Activated CD4-positive, alpha-beta T cell treated with anti-CD3 and anti-CD28 coated beads, Interleukin-2, amount 50 U/mL, for 1 hour (primary cell): ENCODE measurements around the gene RHBDL1.

Experiments
- DNase-seq: peaks from one replicate; pipeline ENCODE4 v3.0.0-alpha.2; 2020

The RHBDL1 gene

DNA sequence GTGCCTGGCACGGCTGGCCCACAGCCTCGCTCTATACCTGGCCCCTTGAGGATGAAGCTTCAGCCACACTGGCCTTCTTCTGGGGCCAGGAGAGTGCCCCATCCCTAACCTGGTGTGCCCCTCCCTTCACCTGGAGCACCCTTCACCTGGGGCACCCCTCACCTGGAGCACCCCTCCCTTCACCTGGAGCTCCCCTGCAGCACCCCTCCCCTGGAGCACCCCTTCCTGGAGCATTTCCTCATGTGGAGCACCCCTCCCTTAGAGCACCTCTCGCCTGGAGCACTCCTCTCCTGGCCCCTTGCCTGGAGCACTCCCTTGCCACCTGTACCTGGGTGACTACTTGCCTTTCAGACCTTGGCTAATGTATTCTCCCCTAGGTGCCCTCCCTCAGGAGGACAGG is 32.5 kb downstream of the RHBDL1 start:
- DNase-seq: no peak

DNA sequence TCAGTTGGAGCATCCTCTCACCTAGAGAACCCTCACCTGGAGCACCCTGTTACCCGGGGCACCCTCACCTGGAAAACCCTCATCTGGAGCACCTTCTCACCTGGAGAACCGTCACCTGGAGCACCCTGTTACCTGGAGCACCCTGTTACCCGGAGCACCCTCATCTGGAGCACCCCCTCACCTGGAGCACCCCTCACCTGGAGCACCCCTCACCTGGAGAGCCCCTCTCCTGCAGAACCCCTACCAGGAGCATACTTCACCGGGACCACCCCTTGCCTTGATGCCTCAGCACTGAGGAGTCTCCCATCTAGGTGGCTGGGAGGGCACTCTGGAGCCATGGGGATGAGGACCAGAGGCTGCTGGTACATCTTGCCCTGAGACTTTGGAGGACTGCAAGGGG is 33.5 kb downstream of the RHBDL1 start:
- no peak for DNase-seq

DNA sequence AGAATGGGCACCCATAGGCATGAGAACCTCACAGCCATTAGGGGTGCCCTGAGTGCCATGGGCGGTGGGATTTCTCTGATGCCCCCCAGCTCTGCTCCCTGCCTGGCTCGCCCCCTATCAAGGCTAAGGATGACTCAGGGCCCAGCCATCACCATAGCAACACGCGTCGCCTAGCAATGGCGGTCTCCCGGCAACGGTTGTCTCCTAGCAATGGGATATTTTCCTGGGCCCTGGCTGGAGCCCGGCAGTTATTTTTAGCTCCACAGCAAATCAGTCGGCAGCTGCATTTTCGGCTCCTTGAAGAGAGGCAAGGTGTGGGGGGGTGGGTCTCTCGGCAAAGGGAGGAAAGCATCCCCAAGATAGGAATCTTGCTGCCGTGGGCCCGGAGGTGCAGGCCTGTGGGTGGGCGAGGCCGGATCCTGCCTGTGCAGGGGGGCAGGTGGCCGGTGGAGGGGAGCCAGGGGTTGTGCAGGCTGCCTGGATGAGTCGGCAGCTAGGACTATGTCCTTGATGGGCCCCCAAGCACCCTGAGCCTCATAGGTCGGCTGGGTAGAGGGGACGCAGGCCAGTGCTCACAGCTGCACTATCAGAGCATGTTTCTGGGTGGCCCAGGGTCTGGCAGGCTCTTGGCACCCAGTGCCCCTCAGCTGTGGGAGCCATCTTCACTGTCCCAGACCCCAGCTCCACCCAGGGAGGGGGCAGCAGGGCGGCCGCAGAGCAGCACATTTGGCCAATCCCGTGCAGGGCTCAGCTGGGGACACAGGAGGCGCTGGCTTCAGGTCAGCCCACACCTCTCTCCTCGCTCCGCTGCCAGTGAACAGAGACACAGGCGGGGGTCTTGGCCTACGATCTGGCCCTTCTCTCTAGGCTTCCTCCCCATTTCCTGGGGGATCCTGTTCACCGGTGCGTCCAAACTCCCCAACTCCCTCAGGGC is 34.4 kb downstream of the RHBDL1 start:
- DNase-seq: no peak

DNA sequence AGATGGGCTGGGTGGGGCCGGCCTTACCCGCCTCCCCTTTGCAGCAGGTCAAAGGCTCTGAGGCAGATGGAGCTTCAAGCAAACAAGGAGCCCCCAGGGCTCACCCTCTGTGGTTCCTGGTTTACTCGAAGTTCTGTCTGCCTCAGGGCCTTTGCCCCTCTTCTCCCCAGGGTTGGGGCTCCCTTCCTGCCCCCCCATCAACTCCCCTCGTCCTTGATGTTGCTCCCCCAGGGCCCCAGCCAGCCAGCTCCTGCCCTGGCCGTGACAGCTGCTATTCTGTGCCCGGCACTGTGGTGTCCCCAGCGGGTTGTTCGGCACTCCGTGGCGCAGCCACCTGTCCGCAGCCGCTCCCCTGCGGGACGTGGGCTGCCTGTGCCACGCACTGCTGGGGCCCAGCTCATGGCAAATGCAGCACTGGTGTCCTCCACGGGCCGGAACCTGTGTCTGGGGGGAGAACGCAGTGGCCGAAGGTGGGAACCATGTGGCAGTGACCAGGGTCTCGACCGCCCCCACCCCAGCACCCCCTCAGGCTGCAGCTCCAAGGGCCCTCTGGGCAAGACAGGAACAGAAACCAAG is 35.1 kb downstream of the RHBDL1 start:
- DNase-seq: no peak

DNA sequence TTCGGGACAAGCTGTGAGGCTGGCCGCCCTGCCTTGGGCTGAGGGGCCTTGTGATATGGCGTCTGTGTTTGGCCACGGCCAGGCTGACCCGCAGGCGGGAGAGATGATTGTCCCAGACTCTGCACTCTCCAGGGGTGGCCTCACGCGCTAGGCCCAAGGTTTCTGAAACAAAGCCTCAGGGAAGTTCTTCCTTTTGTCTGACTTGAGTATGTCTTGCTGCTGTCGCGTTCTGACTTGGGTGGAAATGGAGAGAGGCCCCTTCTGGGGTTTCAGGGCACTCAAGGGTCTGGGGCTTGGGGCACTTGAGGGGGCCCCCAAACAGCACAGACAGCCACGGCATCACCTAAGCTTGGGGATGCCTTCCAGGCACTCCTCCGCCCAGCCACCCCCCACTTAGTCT is 35.6 kb downstream of the RHBDL1 start:
- no peak for DNase-seq

DNA sequence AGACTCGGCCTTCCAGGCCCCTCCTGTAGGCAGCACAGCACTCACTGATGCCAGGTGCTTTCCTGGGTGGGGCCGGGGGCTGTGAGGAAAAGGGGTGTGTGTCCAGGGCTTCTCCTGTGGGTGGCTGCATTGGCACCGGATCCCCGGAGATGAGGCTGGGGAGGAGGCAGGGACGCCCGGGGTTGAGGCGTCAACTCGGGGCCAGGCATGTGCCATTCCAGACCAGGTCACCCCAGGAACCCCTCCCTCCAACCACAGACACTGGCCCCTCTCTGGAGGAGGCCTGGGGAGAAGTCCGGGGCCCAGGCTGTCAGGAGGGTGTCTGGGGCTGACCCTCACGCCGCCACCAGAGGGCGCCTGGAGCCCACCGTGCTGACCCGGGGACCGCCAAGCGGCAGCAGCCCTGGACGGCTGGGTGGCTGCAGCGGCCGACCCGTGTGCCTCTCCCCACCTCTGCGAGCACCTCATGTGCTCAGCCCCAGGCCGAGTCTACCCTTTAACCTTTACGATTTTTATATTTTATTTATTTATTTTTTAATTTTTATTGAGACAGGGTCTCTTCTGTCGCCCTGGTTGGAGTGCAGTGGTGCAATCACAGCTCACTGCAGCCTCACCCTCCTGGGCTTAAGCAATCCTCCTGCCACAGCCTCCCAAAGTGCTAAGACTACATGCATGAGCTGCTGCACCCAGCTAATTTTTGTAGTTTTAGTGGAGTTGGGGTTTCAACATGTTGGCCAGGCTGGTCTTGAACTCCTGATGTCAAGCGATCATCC is 36.3 kb downstream of the RHBDL1 start:
- peak; percentile 80 for DNase-seq

DNA sequence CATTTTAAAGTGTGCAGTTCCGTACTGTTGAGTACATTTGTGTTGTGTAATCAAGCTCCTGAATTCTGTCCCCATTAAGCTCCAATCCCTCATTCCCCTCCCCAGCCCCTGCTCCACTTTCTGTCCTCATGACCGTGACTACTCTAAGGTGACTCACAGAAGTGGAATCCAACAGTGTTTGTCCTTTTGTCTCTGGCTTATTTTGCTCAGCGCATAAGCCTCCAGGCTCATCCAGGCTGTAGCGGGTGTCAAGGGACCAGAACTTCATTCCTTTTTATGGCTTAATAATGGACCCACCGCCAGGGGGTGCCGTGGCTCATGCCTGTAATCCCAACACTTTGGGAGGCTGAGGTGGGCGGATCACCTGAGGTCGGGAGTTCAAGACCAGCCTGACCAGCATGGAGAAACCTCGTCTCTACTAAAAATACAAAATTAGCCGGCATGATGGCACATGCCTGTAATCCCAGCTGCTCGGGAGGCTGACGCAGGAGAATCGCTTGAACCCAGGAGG is 37.3 kb downstream of the RHBDL1 start:
- peak; percentile 45 for DNase-seq

DNA sequence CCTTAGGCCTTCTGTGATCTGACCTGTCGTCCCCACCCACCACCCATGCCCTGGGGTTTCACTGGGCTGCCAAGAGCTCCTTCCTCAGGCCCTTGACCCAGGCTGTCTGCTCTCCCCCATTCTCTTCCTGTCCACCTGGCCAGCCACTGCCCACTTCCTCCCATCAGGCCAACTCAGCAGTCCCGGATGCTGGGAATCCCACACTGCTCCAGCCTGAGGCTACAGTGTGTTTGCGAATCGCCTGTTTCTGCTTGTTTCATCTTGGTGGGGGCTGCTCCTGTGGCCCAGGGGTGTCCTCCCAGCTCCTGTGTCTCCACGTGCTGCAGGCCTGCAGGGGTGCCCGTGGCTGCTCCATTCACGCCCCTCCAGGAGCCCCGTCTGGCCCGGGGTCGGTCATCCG is 38.6 kb downstream of the RHBDL1 start:
- no peak for DNase-seq

DNA sequence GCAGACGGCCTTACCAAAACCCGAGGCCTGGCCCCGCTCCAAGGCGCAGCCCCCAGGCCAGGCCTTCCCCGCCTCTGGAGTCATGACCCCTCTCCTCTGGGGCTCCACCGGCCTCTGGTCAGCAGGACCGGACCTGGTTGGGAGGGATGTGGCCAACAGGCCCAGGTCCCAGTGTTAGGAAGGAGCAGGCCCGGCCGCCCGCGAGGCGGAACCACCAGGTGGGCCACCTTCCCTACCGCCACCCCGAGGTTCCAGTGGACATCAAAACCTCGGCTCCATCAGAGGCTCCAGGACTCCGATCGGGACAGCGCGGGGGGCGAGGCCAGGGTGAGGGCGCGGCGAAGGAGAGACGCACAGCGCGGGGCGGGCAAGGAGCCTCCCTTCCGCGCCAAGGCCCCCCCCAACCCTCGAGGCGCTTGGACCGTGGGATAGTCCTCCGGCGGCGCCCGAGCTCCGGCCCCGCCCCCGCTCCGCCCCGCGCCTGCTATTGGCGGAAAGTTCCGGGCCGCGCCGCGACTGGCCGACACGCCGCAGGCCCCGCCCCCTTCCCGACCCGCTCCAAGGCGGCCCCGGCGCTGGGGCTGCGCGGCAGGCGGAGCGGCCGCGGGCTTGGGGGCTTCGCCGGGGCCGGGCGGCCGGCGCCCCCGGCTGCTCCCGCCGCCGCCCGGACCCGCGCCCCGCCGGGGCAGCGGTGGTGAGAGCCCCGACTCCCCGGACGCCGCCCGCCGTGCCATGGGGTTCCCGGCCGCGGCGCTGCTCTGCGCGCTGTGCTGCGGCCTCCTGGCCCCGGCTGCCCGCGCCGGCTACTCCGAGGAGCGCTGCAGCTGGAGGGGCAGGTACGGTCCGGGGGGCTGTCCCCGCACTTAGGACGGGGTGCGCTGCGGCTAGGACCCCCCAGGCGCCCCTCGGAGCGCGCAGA is 39.3 kb downstream of the RHBDL1 start, which contains the start of gene METRN:
Gene METRN (plus strand): TSS at position 561 of the 919 bp plus-strand sequence. CDS start 172 bp downstream, at position 733.
- peak; percentile 88 for DNase-seq

DNA sequence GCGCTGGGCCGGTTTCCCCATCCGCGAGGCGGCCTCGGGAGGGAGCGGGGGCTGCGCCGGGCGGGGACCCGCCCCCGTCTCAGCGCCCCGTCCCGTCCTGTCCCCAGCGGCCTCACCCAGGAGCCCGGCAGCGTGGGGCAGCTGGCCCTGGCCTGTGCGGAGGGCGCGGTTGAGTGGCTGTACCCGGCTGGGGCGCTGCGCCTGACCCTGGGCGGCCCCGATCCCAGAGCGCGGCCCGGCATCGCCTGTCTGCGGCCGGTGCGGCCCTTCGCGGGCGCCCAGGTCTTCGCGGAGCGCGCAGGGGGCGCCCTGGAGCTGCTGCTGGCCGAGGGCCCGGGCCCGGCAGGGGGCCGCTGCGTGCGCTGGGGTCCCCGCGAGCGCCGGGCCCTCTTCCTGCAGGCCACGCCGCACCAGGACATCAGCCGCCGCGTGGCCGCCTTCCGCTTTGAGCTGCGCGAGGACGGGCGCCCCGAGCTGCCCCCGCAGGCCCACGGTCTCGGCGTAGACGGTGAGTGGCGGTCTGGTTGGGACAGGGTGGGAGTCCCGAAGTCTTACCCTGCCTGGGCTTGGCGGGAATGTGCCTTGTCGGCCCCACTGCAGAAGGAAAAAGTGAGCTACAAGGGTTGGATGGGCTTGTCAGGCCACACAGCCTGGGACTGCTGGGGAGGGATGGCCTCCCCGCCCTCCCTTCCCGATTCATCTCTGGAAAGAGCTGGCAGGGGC is 40.2 kb downstream of the RHBDL1 start:
- DNase-seq: no peak

DNA sequence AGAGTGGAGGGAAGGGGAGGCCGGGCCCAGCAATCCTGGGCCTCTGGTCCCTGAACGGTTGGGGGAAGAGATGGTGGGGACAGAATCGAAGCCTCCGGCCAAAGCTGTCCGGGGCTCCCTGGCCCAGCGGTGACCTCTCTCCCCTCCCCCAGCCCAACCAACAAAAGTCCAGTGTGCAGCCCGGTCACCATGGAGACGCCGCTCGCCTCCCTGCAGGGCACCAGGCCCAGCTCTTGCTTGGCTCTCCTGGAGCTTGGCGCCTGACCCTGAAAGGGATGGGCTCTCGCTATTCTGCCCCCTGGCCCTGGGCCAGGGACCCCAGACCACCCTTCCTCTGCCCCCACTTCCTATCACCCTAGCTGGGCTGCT is 40.7 kb downstream of the RHBDL1 start:
- DNase-seq: no peak

DNA sequence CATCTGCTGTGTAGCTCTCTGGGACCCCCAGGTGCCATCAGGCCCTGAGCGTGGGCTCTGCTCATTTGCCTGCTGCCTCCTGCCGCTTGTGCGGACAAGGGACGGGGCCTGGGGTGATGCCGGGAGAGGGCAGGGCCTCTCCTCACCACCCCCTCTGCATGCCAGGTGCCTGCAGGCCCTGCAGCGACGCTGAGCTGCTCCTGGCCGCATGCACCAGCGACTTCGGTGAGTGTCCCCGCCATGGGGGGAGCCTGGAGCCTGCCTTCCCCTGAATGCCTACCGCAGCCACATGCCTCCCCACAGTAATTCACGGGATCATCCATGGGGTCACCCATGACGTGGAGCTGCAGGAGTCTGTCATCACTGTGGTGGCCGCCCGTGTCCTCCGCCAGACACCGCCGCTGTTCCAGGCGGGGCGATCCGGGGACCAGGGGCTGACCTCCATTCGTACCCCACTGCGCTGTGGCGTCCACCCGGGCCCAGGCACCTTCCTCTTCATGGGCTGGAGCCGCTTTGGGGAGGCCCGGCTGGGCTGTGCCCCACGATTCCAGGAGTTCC is 41.4 kb downstream of the RHBDL1 start:
- DNase-seq: no peak

DNA sequence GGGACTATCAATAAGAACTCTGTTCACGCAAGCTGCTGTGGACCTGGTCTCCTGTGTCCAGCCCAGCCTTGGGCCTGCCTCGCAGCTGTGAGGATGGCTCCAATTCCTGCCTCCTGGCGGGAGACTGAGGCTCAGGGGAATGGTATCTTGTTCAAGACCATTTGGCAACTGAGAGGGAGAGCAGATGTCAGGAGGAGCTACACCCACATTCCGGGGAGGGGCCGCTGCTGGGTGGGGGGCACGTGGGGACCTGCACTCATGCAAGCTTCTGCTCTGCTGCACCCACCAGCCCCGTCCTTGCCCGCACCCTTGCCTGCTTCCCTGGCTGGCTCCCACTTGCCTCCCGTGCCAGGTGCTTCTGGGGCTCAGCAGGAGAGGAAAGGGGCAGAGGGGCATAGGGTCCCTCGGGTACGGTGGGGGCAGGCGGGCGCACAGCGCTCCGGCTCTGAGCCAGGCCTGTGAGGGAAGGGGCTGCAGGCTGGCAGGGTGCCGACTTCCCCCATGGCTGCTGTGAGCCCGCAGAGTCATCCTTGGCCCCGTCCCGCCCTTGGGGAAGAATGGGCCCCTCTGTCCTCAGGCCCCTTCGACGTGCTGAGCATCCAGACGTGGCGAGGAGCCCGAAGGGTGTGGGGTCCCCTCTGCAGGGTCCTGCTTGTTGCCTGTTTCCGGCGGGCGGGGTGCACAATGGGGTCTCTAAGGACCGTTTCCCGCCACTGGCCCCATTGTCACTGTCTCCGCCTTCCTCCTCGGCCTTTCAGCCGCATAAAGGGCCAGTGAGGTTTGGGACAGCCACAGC is 42.2 kb downstream of the RHBDL1 start:
- no peak for DNase-seq

DNA sequence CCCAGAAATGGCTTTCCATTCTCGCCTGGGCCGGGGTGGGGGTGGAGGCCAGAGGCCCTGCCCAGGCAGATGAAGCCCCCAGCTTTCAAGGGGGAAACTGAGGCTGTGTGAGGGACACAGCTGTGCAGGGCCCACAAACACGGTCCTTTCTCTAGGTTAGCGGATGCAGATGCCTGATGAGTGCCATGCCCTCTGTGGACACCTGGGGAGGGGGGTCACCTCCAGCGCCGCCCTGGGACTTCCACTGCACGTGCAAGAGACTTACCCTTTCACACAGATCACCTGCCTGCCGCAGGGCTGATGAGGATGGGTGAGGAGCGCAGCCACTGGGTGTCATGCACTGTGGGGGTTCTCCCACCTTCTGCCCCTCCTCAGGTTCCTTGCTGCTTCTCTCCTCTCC is 42.9 kb downstream of the RHBDL1 start:
- DNase-seq: no peak

DNA sequence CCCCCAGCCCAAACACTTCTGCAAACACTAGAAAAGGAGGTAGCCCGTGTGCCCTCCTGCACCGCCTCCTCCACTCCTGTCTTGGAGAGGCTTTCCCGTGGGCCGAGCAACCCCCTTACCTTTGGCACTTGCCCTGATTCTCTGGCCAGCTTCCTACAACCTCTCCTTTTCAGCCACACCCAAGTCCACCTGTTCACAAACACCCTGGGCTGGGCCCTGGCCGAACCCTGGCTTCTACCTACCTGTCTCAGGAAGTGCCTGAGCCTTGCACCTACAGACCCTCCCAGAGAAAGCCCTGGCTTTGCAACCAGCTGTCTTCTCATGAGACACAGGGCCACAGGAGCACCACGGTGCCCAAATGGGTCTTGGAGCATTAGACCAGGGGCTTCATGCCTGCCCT is 43.5 kb downstream of the RHBDL1 start:
- no peak for DNase-seq

DNA sequence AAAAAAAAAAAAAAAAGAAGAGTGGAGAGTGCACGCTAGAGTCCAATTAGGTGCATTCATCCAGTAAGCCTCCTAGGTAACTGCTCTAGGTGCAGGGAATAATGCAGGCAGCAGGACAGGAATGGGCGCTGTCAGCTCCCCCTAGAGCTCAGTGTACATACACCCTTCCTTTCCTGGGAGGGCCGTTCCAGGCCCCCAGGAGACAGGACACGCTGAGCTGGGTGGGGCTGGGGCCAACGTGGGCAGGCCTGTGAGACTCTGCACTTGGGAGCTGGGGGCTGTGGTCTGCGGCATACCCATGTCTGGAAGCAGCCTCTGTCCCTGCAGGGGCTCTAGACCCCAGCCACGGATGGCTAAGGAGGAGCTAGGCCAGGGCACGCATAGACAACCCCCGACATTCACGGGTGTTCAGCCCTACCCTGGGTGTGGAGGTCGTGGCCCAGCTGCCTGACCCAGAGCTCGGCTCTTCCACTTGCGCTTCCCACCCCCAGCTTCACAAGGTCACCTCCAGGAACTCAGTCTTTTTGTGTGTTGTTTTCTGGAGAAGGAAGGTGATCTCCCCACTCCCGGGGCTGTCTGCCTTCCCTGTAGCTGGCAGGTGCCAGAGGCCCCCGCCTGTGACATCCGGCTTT is 44.5 kb downstream of the RHBDL1 start:
- no peak for DNase-seq

DNA sequence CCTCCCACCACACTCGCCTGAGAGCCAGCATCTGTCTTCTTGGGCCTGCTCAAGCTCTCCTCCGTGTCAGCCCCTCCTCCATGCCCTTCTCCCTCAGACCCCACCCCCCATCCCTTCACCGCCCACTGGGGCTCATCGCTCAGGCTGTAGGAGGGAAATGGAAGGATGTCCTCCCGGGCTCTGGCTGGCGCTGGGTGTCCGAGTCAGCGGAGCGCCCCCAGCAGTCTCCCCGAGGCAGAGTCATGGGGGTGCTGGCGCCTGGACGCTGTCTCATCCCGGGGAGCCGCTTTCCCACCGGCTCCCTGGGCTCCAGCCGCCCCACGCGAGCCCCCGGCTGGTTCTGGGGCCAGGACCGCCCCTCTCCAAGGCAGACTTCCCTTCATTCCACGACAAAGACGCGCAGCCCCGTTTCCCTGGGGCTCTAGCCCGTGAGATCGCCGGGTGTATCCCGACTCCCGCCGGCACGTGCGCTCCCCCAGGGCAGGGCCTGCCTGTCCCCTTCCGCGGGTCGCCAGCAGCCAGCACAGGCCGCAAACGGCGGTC is 45.0 kb downstream of the RHBDL1 start:
- DNase-seq: no peak

DNA sequence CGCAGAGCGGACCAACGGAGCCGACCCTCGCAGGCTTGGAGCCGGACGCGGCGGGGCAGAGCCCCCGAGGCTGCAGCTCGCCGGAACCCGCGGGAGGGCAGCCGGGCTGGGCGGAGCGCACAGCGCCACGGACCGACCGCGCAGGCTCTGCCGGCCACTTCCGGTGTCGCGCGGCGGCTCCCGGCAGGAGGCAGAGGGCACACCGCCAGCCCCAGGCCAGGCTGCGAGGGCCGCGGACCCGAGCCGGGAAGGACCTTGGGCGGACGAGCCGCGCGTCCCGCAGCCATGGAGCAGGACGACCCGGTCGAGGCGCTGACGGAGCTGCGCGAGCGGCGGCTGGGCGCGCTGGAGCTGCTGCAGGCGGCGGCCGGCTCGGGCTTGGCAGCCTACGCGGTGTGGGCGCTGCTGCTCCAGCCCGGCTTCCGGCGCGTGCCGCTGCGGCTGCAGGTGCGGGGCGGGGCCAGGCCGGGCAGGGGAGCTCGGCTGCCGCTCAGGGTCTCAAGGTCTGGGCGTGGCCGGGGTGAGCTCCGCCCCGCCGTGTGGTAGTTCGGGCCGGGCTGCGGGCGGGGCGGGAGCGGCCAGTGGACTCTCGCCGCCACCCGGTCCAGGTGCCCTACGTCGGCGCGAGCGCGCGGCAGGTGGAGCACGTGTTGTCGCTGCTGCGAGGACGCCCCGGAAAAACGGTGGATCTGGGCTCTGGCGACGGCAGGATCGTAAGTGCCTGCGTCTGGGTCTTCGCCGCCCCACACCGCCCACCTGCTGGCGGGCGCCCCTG is 45.7 kb downstream of the RHBDL1 start, which contains the start of gene ANTKMT:
Gene ANTKMT (plus strand): TSS at position 157 of the 775 bp plus-strand sequence. CDS start 129 bp downstream, at position 286.
- DNase-seq: peak; percentile 60
